ENCODE measurements around the gene OGDH.

- TF ChIP-seq, protein P1, sequence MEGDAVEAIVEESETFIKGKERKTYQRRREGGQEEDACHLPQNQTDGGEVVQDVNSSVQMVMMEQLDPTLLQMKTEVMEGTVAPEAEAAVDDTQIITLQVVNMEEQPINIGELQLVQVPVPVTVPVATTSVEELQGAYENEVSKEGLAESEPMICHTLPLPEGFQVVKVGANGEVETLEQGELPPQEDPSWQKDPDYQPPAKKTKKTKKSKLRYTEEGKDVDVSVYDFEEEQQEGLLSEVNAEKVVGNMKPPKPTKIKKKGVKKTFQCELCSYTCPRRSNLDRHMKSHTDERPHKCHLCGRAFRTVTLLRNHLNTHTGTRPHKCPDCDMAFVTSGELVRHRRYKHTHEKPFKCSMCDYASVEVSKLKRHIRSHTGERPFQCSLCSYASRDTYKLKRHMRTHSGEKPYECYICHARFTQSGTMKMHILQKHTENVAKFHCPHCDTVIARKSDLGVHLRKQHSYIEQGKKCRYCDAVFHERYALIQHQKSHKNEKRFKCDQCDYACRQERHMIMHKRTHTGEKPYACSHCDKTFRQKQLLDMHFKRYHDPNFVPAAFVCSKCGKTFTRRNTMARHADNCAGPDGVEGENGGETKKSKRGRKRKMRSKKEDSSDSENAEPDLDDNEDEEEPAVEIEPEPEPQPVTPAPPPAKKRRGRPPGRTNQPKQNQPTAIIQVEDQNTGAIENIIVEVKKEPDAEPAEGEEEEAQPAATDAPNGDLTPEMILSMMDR (IDR thresholded peaks at IDR 0.05): no peak
- TF ChIP-seq EP300 (IDR thresholded peaks at IDR 0.05): no peak
Measured at GRCh38 chr7:44748045-44748947, 141.9 kb downstream of the OGDH start, which contains the start of gene ZMIZ2.

All from ovary (tissue), 3 donors.